HG02973 (cell line): ENCODE results near the gene AGAP6.
"Not testable (repeated sequence)": the region's sequence is repeated elsewhere in the genome, so short reads cannot be mapped to it uniquely, and the experiment has no call there.

Source experiments
- ATAC-seq: cut with Tn5 transposase; IDR thresholded peaks from one replicate; pipeline ENCODE4 v1.9.1; 2021; ENCODE audit warnings: moderate library complexity; ENCODE audit not compliant: unreplicated experiment

Gene AGAP6

GRCh38 chr10:49988376-49988775 lies at the start of gene AGAP6:
TSS of gene AGAP6 (plus strand) at chr10:49988406. CDS start at chr10:49988716, 310 bp downstream.
- ATAC-seq: not testable (repeated sequence)

- peak; percentile 53 for ATAC-seq
These were observed 46.5 kb upstream of the AGAP6 start, which contains the start of the genes PARG and TIMM23B for GRCh38 chr10:49941447-49942338. TSS of gene PARG (minus strand) at chr10:49942027. CDS start at chr10:49941725, 302 bp downstream. TSS of gene TIMM23B (plus strand) at chr10:49942053. CDS start at chr10:49942195, 142 bp downstream.

- ATAC-seq: peak; percentile 25
These were observed 45.9 kb upstream of the AGAP6 start for GRCh38 chr10:49942339-49942705.

GRCh38 chr10:49943607-49944006 lies 44.6 kb upstream of the AGAP6 start:
- ATAC-seq: not testable (repeated sequence)

GRCh38 chr10:49948142-49948541 lies 40.1 kb upstream of the AGAP6 start:
- ATAC-seq: peak; percentile 74

GRCh38 chr10:49948737-49949136 lies 39.5 kb upstream of the AGAP6 start:
- ATAC-seq: not testable (repeated sequence)

GRCh38 chr10:49952006-49952405 lies 36.2 kb upstream of the AGAP6 start:
- ATAC-seq: not testable (repeated sequence)

- not testable (repeated sequence) for ATAC-seq
These were observed 35.1 kb upstream of the AGAP6 start for GRCh38 chr10:49953122-49953521.

- not testable (repeated sequence) for ATAC-seq
These were observed 17.8 kb upstream of the AGAP6 start for GRCh38 chr10:49970331-49970857.

- not testable (repeated sequence) for ATAC-seq
These were observed 16.7 kb upstream of the AGAP6 start for GRCh38 chr10:49971466-49971865.

- not testable (repeated sequence) for ATAC-seq
These were observed 16.1 kb upstream of the AGAP6 start for GRCh38 chr10:49972094-49972493.

- ATAC-seq: not testable (repeated sequence)
These were observed 10.4 kb upstream of the AGAP6 start for GRCh38 chr10:49977756-49978155.

- not testable (repeated sequence) for ATAC-seq
These were observed 999 bp upstream of the AGAP6 start for GRCh38 chr10:49987207-49987606.

GRCh38 chr10:49995321-49995720 lies 7.1 kb downstream of the AGAP6 start:
- not testable (repeated sequence) for ATAC-seq

- not testable (repeated sequence) for ATAC-seq
These were observed 25.8 kb downstream of the AGAP6 start for GRCh38 chr10:50014024-50014423.

- ATAC-seq: not testable (repeated sequence)
These were observed 27.5 kb downstream of the AGAP6 start for GRCh38 chr10:50015596-50016220.

GRCh38 chr10:50016926-50017325 lies 28.7 kb downstream of the AGAP6 start:
- ATAC-seq: not testable (repeated sequence)

- ATAC-seq: not testable (repeated sequence)
These were observed 29.4 kb downstream of the AGAP6 start for GRCh38 chr10:50017646-50018045.

- ATAC-seq: not testable (repeated sequence)
These were observed 31.1 kb downstream of the AGAP6 start for GRCh38 chr10:50019279-50019678.

- ATAC-seq: not testable (repeated sequence)
These were observed 32.3 kb downstream of the AGAP6 start for GRCh38 chr10:50020451-50021024.

GRCh38 chr10:50021646-50022045 lies 33.4 kb downstream of the AGAP6 start:
- ATAC-seq: no peak
